Measurements from ENCODE around the gene CT83.

CT83 gene

DNA sequence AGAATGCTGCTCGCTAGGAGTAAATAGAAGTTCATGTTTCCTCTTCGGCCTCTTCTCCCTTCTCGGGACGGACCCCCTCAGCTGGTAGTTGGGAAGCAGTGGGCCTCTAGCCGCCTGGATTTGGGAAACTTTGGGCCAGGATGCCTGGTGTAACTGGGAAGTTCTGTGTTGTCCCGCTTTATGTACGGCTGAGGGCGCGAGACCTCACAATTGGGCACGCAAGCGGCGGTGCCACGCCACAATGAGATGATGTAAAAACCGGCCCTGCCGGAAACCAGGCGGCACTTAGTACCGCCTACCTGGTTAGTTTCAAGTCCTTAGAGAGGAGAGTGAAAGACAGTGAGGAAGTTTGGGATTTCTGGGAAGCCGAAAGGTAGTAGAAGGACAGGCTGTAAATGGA lies at the start of gene CT83:
CT83 (minus strand) TSS at position 155 of the 400 bp plus-strand sequence; CDS start at position 35, 120 bp downstream.
- DNase-seq: no peak

GRCh38 chrX:116499780-116500179 lies 37.0 kb upstream of the CT83 start:
- DNase-seq: no peak

DNA sequence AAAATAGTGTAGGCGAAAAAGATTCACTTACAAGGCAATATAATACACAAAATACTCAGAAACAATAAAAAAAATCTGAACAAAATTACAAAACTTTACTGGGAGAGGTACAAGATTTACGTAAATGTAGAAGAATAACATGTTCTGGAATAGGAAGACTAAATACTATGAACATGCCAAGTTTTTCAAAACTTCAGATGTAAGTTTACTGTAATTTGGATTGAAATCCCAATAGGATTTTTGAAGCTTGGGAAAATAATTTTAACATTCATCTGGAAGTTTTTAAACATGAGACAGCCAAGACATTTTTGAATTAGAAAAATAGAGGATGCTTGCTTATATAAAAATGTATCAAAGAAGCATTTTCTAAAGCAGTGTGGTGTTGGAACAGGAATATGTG lies 30.5 kb upstream of the CT83 start:
- DNase-seq: no peak

DNA sequence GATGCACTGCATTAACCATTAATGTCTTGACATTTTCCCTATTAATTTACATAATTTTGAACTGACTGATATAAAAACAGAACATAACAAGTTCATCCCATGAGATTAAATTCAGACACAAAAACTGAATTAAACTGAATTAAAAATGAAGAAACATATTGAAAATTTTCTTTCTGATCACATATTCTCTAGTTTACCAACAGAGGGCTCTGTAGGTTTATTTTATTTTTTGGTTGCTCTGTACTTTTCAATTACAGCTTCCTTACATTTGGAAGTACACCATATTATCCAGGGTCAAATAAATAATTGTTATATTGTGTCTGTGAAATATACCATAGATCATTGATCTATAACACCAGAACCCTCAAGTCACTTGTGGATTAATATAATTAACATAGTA lies 27.3 kb upstream of the CT83 start:
- DNase-seq: no peak

DNA sequence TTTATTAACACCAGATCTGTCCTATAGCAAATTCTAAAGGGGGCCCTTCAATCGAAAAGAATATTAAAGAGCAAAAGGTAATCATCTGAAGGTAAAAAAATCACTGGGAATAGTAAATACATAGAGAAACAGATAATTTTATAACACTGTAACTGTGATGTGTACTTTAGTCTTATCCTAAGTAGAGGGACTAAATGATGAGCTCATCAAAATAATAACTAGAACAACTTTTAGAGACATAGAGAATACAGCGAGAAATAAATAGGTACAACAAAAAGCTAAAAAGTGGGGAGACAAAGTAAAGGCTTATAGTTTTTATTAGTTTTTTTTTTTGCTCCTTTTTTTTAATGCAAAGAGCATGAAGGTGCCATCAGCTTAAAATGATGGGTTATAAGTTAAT lies 17.3 kb upstream of the CT83 start:
- DNase-seq: no peak

DNA sequence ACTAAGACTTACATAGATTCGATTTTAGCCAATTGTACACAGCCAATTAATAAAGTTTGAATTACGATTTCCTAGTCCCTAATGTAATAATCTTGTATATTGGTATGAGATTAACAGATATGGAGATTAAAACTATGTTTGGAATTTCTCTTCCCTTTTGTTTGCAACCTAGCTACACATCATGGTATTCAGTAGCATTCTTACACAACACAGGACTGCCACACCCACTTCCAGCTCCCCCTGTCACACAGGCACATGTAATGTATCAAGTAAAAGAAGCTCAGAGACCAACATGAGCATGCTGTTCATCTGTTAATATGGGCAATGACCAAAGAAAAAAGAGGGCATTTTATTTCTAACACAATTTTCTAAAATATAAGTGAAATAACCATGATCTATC lies 13.6 kb downstream of the CT83 start:
- no peak for DNase-seq

DNA sequence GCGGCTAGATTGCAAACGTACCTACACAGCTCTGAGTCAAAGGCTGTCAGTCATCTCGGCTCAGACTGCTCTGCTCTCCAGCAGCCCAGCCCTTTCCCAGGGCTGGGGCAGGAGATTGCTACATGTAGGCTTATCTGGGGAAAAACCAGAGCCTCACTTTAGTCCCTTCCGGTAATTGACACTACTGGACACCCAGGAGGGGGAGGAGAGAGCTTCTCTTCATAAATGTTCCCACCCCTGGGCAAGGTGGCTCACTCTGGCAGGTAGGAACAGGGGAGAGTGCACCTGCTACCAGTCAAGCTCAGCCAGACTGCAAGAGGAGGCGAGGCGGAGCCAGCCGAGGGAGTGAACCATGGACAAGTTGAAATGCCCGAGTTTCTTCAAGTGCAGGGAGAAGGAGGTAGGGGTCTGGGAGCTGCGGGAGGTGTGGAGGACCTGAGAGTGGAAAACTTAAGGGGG lies 26.4 kb downstream of the CT83 start, which contains the start of gene SLC6A14:
SLC6A14 (plus strand) TSS at position 249 of the 459 bp plus-strand sequence; CDS start at position 353, 104 bp downstream.
- DNase-seq: no peak

GRCh38 chrX:116435597-116435996 lies 27.2 kb downstream of the CT83 start:
- no peak for DNase-seq

- no peak for DNase-seq
These were observed 34.8 kb downstream of the CT83 start for GRCh38 chrX:116427978-116428377.

- no peak for DNase-seq
These were observed 44.8 kb downstream of the CT83 start for GRCh38 chrX:116417968-116418367.

DNA sequence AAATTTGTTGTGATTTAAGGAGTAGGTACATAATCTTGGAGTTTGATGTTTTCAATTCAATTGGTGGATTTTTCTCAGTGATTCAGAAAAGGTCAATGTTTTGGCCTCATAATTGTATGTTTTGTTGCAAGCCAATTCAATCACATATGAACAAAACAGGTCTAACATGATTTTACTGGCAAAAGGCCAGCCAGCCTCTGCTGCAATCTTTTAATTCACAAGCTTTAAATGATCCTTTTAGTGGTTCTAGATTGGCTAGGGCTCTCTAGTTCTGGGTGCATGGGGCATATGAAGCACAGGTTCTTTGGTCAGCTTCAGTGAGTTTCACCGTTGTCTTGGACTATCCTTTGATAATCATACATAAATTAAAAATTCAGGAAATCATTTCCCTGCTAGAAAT lies 45.6 kb downstream of the CT83 start:
- no peak for DNase-seq

- no peak for DNase-seq
These were observed 49.5 kb downstream of the CT83 start for GRCh38 chrX:116413273-116413672.
